GM18511 (cell line): ENCODE results near the gene FGF1.
A peak's percentile ranks its signal among the peaks of the same experiment; 100 is the strongest.

Source experiments
- ATAC-seq: cut with Tn5 transposase; IDR thresholded peaks from one replicate; pipeline ENCODE4 v1.9.1; 2021; ENCODE audit warnings: mild to moderate bottlenecking, moderate library complexity; ENCODE audit not compliant: unreplicated experiment

FGF1 gene

GRCh38 chr5:142644640-142645361, 41.1 kb downstream of the FGF1 start:
- no peak for ATAC-seq

- ATAC-seq: no peak
These were observed 41.8 kb downstream of the FGF1 start for GRCh38 chr5:142644127-142644526.

- ATAC-seq: no peak
These were observed 42.3 kb downstream of the FGF1 start for GRCh38 chr5:142643634-142644033.

- no peak for ATAC-seq
These were observed 43.5 kb downstream of the FGF1 start for GRCh38 chr5:142642427-142642826.

- ATAC-seq: no peak
These were observed 44.2 kb downstream of the FGF1 start for GRCh38 chr5:142641711-142642110.

- no peak for ATAC-seq
These were observed 45.4 kb downstream of the FGF1 start for GRCh38 chr5:142640316-142641005.

GRCh38 chr5:142639455-142639854, 46.4 kb downstream of the FGF1 start:
- no peak for ATAC-seq

- no peak for ATAC-seq
These were observed 48.0 kb downstream of the FGF1 start for GRCh38 chr5:142637871-142638270.

GRCh38 chr5:142636698-142637324, 49.1 kb downstream of the FGF1 start:
- ATAC-seq: no peak

GRCh38 chr5:142636093-142636492, 49.8 kb downstream of the FGF1 start:
- ATAC-seq: no peak

GRCh38 chr5:142634216-142635011, 51.5 kb downstream of the FGF1 start:
- ATAC-seq: no peak

- ATAC-seq: no peak
These were observed 54.9 kb downstream of the FGF1 start for GRCh38 chr5:142630927-142631539.

GRCh38 chr5:142627383-142628217, 58.3 kb downstream of the FGF1 start:
- ATAC-seq: no peak

GRCh38 chr5:142626786-142627185, 59.1 kb downstream of the FGF1 start:
- no peak for ATAC-seq

GRCh38 chr5:142626099-142626498, 59.8 kb downstream of the FGF1 start:
- no peak for ATAC-seq

- ATAC-seq: no peak
These were observed 64.7 kb downstream of the FGF1 start for GRCh38 chr5:142621227-142621626.

- ATAC-seq: no peak
These were observed 66.1 kb downstream of the FGF1 start for GRCh38 chr5:142619815-142620214.

GRCh38 chr5:142618130-142618523, 67.8 kb downstream of the FGF1 start:
- no peak for ATAC-seq

- peak; percentile 73 for ATAC-seq
These were observed 68.3 kb downstream of the FGF1 start for GRCh38 chr5:142617416-142618129.
